Measurements from ENCODE around the gene ANHX. TPM values are rescaled to one million over a fixed set of nuclear protein-coding genes. Genes with fewer than 3 reads are reported as not detected.

ANHX gene
- total RNA-seq, 4 donors from 2014 or later: not detected

GRCh38 chr12:133227281-133227852, 8.3 kb downstream of the ANHX start:
- no peak for DNase-seq
- no peaks in the 10 kb centered on the region for H3K27me3 ChIP-seq
- TF ChIP-seq CTCF (IDR thresholded peaks at IDR 0.05): no peak
- TF ChIP-seq POLR2A (IDR thresholded peaks at IDR 0.05): no peak
- H3K36me3 ChIP-seq: no peaks in the 10 kb centered on the region
- H3K4me1 ChIP-seq: no peaks in the 10 kb centered on the region
- H3K27ac ChIP-seq: no peak overlapping the region
- no peak overlapping the region for H3K4me3 ChIP-seq
- peaks cover 0 to 5% (median 0%) of the 10 kb centered on the region in 4 donors for H3K9me3 ChIP-seq

GRCh38 chr12:133226690-133227089, 9.0 kb downstream of the ANHX start:
- Histone ChIP-seq H3K4me1 (no peaks in the 10 kb centered on the region), H3K27ac (no peak overlapping the region), H3K4me3 (no peak overlapping the region), H3K27me3 (no peaks in the 10 kb centered on the region), H3K9me3 (peaks cover 0 to 2% (median 0%) of the 10 kb centered on the region in 4 donors), H3K36me3 (no peaks in the 10 kb centered on the region)
- TF ChIP-seq CTCF (IDR thresholded peaks at IDR 0.05): no peak
- TF ChIP-seq POLR2A (IDR thresholded peaks at IDR 0.05): no peak
- DNase-seq: no peak

- TF ChIP-seq CTCF (IDR thresholded peaks at IDR 0.05) (no peak), POLR2A (IDR thresholded peaks at IDR 0.05) (no peak)
- H3K36me3 ChIP-seq: no peaks in the 10 kb centered on the region
- H3K4me3 ChIP-seq: no peak overlapping the region
- H3K9me3 ChIP-seq: peaks cover 0 to 7% (median 0%) of the 10 kb centered on the region in 4 donors
- DNase-seq: no peak
- no peaks in the 10 kb centered on the region for H3K27me3 ChIP-seq
- no peak overlapping the region for H3K27ac ChIP-seq
- no peaks in the 10 kb centered on the region for H3K4me1 ChIP-seq
Observed at GRCh38 chr12:133225527-133225926, 10.2 kb downstream of the ANHX start.

- TF ChIP-seq POLR2A (IDR thresholded peaks at IDR 0.05): no peak
- TF ChIP-seq CTCF (IDR thresholded peaks at IDR 0.05): no peak
- Histone ChIP-seq H3K9me3 (peaks cover 0 to 19% (median under 1%) of the 10 kb centered on the region in 4 donors), H3K4me3 (no peak overlapping the region), H3K4me1 (no peaks in the 10 kb centered on the region), H3K36me3 (no peaks in the 10 kb centered on the region), H3K27ac (no peak overlapping the region), H3K27me3 (no peaks in the 10 kb centered on the region)
- DNase-seq: no peak
Observed at GRCh38 chr12:133222211-133222610, 13.5 kb downstream of the ANHX start.

DNA sequence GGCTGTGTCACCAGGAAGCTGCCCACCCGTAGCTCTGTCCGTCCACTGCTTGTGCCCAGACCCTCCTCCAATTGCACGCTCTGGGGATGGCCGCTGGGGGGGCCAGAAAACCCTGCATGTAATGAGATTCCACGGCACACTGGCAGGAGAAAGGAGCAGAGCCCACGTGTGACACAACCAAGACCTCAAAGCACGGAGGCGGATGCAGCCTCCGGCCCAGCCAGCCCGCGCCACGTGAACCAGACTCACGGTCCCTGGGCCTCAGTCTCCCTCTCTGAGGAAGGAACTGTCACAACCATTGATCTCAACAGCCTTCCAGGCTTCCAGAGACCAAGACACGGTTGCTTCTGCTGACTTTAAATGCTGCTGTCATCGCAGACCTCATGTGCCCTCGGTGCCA, 14.4 kb downstream of the ANHX start:
- H3K27me3 ChIP-seq: no peaks in the 10 kb centered on the region
- no peak for TF ChIP-seq CTCF (IDR thresholded peaks at IDR 0.05)
- TF ChIP-seq POLR2A (IDR thresholded peaks at IDR 0.05): no peak
- no peaks in the 10 kb centered on the region for H3K4me1 ChIP-seq
- H3K27ac ChIP-seq: no peak overlapping the region
- no peak overlapping the region for H3K4me3 ChIP-seq
- no peak for DNase-seq
- H3K36me3 ChIP-seq: no peaks in the 10 kb centered on the region
- peaks cover 0 to 21% (median 5%) of the 10 kb centered on the region in 4 donors for H3K9me3 ChIP-seq

GRCh38 chr12:133220521-133220920, 15.2 kb downstream of the ANHX start:
- TF ChIP-seq POLR2A (IDR thresholded peaks at IDR 0.05) (no peak), CTCF (IDR thresholded peaks at IDR 0.05) (no peak)
- DNase-seq: no peak
- H3K27ac ChIP-seq: no peak overlapping the region
- H3K4me1 ChIP-seq: no peaks in the 10 kb centered on the region
- H3K27me3 ChIP-seq: no peaks in the 10 kb centered on the region
- peaks cover 0 to 25% (median 7%) of the 10 kb centered on the region in 4 donors for H3K9me3 ChIP-seq
- H3K36me3 ChIP-seq: no peaks in the 10 kb centered on the region
- H3K4me3 ChIP-seq: no peak overlapping the region
